IPS-18c (cell line): Measurements from ENCODE around the gene CHSY3.

Experiments
- H3K4me3 ChIP-seq: 2 replicates; pipeline ENCODE4 v1.7.0; 2013; ENCODE audit warnings: low read depth, mild to moderate bottlenecking, low read length, moderate library complexity; ENCODE audit not compliant: insufficient read depth
- H3K9me3 ChIP-seq: one replicate; pipeline ENCODE4 v1.6.1; 2013; ENCODE audit warnings: mild to moderate bottlenecking, low read length, moderate library complexity; ENCODE audit not compliant: control insufficient read depth, insufficient read depth

The CHSY3 gene

GRCh38 chr5:129904102-129904666 lies at the start of gene CHSY3:
Gene CHSY3 (plus strand): TSS chr5:129904465.
- H3K4me3 ChIP-seq, result peak within 1 kb of the TSS; percentile 70

GRCh38 chr5:129856325-129856724 lies 47.9 kb upstream of the CHSY3 start:
- Histone ChIP-seq H3K9me3 (no peaks in the 10 kb centered on the region), H3K4me3 (no peak overlapping the region)

More at GRCh38 chr5:129904102-129904666, at the start of gene CHSY3:
- H3K9me3 ChIP-seq, result no peaks in the 10 kb centered on the region

- no peaks in the 10 kb centered on the region for H3K9me3 ChIP-seq
Measured at GRCh38 chr5:129857116-129857515, 47.1 kb upstream of the CHSY3 start.

GRCh38 chr5:129858131-129858675 lies 46.1 kb upstream of the CHSY3 start:
- no peaks in the 10 kb centered on the region for H3K9me3 ChIP-seq
- no peak overlapping the region for H3K4me3 ChIP-seq

More at GRCh38 chr5:129857116-129857515, 47.1 kb upstream of the CHSY3 start:
- H3K4me3 ChIP-seq, result no peak overlapping the region

GRCh38 chr5:129884322-129884721 lies 19.9 kb upstream of the CHSY3 start:
- Histone ChIP-seq H3K9me3 (no peaks in the 10 kb centered on the region), H3K4me3 (no peak overlapping the region)

- Histone ChIP-seq H3K4me3 (no peak overlapping the region), H3K9me3 (no peaks in the 10 kb centered on the region)
Measured at GRCh38 chr5:129899454-129899853, 4.8 kb upstream of the CHSY3 start.

GRCh38 chr5:129902816-129903215 lies 1.4 kb upstream of the CHSY3 start:
- H3K4me3 ChIP-seq, result no peak overlapping the region
- no peaks in the 10 kb centered on the region for H3K9me3 ChIP-seq

GRCh38 chr5:129903466-129904101 lies 681 bp upstream of the CHSY3 start:
- H3K9me3 ChIP-seq, result no peaks in the 10 kb centered on the region
- peak overlapping the region; percentile 70 for H3K4me3 ChIP-seq

- peak overlapping the region; percentile 70 for H3K4me3 ChIP-seq
- no peaks in the 10 kb centered on the region for H3K9me3 ChIP-seq
Measured at GRCh38 chr5:129904667-129905472, 605 bp downstream of the CHSY3 start.

GRCh38 chr5:129905473-129906176 lies 1.4 kb downstream of the CHSY3 start:
- Histone ChIP-seq H3K9me3 (no peaks in the 10 kb centered on the region), H3K4me3 (peak overlapping the region; percentile 70)

- Histone ChIP-seq H3K9me3 (no peaks in the 10 kb centered on the region), H3K4me3 (peak overlapping the region; percentile 70; the same call in 1 of the 2 replicates)
Measured at GRCh38 chr5:129906177-129906887, 2.1 kb downstream of the CHSY3 start.

- Histone ChIP-seq H3K4me3 (no peak overlapping the region), H3K9me3 (no peaks in the 10 kb centered on the region)
Measured at GRCh38 chr5:129909225-129909624, 5.0 kb downstream of the CHSY3 start.

- Histone ChIP-seq H3K9me3 (no peaks in the 10 kb centered on the region), H3K4me3 (no peak overlapping the region)
Measured at GRCh38 chr5:129912601-129913255, 8.5 kb downstream of the CHSY3 start.

GRCh38 chr5:129915415-129915814 lies 11.2 kb downstream of the CHSY3 start:
- Histone ChIP-seq H3K4me3 (no peak overlapping the region), H3K9me3 (no peaks in the 10 kb centered on the region)

- Histone ChIP-seq H3K9me3 (no peaks in the 10 kb centered on the region), H3K4me3 (no peak overlapping the region)
Measured at GRCh38 chr5:129917224-129917623, 13.0 kb downstream of the CHSY3 start.

GRCh38 chr5:129921204-129921603 lies 16.9 kb downstream of the CHSY3 start:
- Histone ChIP-seq H3K9me3 (no peaks in the 10 kb centered on the region), H3K4me3 (no peak overlapping the region)
